Nephron (organoid): Measurements from ENCODE around the gene POR.
A peak's percentile ranks its signal among the peaks of the same experiment; 100 is the strongest.

Experiments used
- H3K27ac Mint-ChIP-seq, 3 experiments: 2 replicates each; pipeline ENCODE4 v1.8.0; 2020; ENCODE audit warnings: mixed read lengths in 3 of 3, mild to moderate bottlenecking in 2 of 3, moderate library complexity in 1 of 3
- H3K27me3 Mint-ChIP-seq: 2 replicates; pipeline ENCODE4 v1.8.0; 2021; ENCODE audit warnings: low read depth, mild to moderate bottlenecking, moderate library complexity, mixed read lengths
- H3K36me3 Mint-ChIP-seq: 2 replicates; pipeline ENCODE4 v1.8.0; 2020; ENCODE audit warnings: low read depth, mixed read lengths
- H3K4me1 Mint-ChIP-seq: 2 replicates; pipeline ENCODE4 v1.8.0; 2020; ENCODE audit warnings: mixed read lengths
- H3K4me3 Mint-ChIP-seq, 3 experiments: 2 replicates each; pipeline ENCODE4 v1.8.0; 2020; ENCODE audit warnings: mild to moderate bottlenecking in 3 of 3, mixed read lengths in 3 of 3, moderate library complexity in 2 of 3
- H3K9me3 Mint-ChIP-seq: 2 replicates; pipeline ENCODE4 v1.8.0; 2020; ENCODE audit warnings: mixed read lengths
- TF ChIP-seq, protein P1 (sequence below), 3 experiments: fragments of 200-600 bp; sonication (generic); IDR thresholded peaks; one replicate each; pipeline ENCODE4 v1.5.0; 2021; ENCODE audit warnings: antibody characterized with exemption in 3 of 3; ENCODE audit not compliant: unreplicated experiment in 3 of 3

The POR gene

GRCh38 chr7:75943864-75944263, 28.9 kb downstream of the POR start:
- peaks cover 20% of the 10 kb centered on the region for H3K36me3 Mint-ChIP-seq
- H3K9me3 Mint-ChIP-seq: peaks cover 3% of the 10 kb centered on the region
- H3K4me3 Mint-ChIP-seq: no peak overlapping the region
- no peaks in the 10 kb centered on the region for H3K27me3 Mint-ChIP-seq
- TF ChIP-seq, protein P1, sequence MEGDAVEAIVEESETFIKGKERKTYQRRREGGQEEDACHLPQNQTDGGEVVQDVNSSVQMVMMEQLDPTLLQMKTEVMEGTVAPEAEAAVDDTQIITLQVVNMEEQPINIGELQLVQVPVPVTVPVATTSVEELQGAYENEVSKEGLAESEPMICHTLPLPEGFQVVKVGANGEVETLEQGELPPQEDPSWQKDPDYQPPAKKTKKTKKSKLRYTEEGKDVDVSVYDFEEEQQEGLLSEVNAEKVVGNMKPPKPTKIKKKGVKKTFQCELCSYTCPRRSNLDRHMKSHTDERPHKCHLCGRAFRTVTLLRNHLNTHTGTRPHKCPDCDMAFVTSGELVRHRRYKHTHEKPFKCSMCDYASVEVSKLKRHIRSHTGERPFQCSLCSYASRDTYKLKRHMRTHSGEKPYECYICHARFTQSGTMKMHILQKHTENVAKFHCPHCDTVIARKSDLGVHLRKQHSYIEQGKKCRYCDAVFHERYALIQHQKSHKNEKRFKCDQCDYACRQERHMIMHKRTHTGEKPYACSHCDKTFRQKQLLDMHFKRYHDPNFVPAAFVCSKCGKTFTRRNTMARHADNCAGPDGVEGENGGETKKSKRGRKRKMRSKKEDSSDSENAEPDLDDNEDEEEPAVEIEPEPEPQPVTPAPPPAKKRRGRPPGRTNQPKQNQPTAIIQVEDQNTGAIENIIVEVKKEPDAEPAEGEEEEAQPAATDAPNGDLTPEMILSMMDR (IDR thresholded peaks at IDR 0.05; ENCODE audit: unreplicated experiment in 3 of 3): no peak
- H3K27ac Mint-ChIP-seq: no peak overlapping the region
- H3K4me1 Mint-ChIP-seq: peaks cover 17% of the 10 kb centered on the region

- TF ChIP-seq, protein P1 (IDR thresholded peaks at IDR 0.05; ENCODE audit: unreplicated experiment in 3 of 3): no peak
- peaks cover 3% of the 10 kb centered on the region for H3K9me3 Mint-ChIP-seq
- H3K4me3 Mint-ChIP-seq: no peak overlapping the region
- peaks cover 20% of the 10 kb centered on the region for H3K36me3 Mint-ChIP-seq
- H3K27me3 Mint-ChIP-seq: no peaks in the 10 kb centered on the region
- no peak overlapping the region for H3K27ac Mint-ChIP-seq
- H3K4me1 Mint-ChIP-seq: peaks cover 16% of the 10 kb centered on the region
Measured at GRCh38 chr7:75944507-75944906, 29.6 kb downstream of the POR start.

DNA sequence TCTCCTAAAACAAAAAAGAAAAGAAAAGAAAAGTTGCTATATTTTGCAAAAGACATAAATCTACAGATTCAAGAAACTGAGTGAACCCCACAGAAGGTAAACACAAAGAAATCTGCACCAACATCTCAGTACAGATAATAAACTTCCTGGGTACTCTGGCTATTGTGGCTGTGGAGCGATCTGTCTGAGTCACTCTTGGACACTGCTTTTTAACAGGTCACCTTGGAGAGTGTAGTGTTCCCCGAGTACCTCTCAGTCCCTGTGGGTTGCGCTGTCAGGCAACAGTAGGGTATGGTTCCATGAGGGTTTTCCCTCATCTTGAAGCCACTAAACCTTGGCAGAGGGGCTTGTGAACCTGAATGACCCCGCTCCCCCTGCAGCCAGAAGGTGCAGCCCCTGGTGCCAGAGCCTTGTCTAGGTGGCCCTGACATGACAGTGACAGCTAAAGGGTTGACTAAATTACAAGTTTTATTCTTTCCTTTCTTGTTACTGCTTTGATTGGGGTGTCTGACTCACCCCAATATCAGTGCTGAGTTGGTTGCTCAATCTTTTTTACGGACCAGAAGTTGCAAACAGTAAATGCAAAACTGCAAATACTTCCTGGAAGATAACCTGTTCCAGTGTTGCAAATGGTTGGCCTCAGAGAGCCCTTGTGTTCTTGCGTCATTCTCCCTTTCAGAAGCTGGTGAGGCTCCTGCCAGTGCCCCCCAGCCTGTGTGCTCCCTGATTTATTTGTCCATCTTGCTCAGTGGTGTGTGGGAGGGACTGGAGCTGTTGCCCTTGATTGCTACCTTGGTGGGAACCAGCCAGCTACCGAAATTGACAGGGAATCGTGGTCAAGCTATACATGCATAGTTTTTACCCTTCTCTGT, 30.6 kb downstream of the POR start:
- TF ChIP-seq, protein P1 (IDR thresholded peaks at IDR 0.05; ENCODE audit: unreplicated experiment in 3 of 3): no peak
- H3K27ac Mint-ChIP-seq: no peak overlapping the region
- H3K9me3 Mint-ChIP-seq: peaks cover 3% of the 10 kb centered on the region
- H3K4me1 Mint-ChIP-seq: peaks cover 21% of the 10 kb centered on the region
- H3K4me3 Mint-ChIP-seq: no peak overlapping the region
- peaks cover 20% of the 10 kb centered on the region for H3K36me3 Mint-ChIP-seq
- H3K27me3 Mint-ChIP-seq: no peaks in the 10 kb centered on the region

GRCh38 chr7:75946207-75946855, 31.4 kb downstream of the POR start:
- TF ChIP-seq, protein P1 (IDR thresholded peaks at IDR 0.05; ENCODE audit: unreplicated experiment in 3 of 3): no peak
- H3K9me3 Mint-ChIP-seq: peaks cover 3% of the 10 kb centered on the region
- H3K27me3 Mint-ChIP-seq: no peaks in the 10 kb centered on the region
- H3K4me1 Mint-ChIP-seq: peaks cover 21% of the 10 kb centered on the region
- H3K27ac Mint-ChIP-seq: no peak overlapping the region
- peaks cover 14% of the 10 kb centered on the region for H3K36me3 Mint-ChIP-seq
- no peak overlapping the region for H3K4me3 Mint-ChIP-seq

DNA sequence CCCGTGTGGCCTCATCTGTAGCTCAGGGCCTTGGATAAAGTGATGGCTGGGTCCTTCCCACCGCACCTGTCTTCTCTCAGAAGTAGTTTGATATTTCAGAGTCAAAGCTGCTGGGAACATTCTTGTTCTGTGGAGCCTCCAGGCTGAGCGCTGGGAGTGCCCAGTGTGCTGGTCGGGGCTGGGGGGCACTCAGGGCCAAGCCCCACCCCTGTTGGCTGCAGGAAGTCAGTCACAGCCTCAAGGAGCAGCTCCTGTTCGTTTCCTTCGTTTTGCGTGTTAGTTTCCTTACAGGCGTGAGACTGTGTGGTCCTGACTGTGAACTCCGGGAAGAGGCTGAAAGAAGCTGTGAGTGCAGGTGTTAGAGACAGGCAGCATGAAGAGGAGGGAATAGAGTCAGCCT, 33.2 kb downstream of the POR start:
- TF ChIP-seq, protein P1 (IDR thresholded peaks at IDR 0.05; ENCODE audit: unreplicated experiment in 3 of 3): no peak
- peaks cover 3% of the 10 kb centered on the region for H3K9me3 Mint-ChIP-seq
- H3K4me1 Mint-ChIP-seq: peaks cover 21% of the 10 kb centered on the region
- peak overlapping the region in 1 of 3 experiments; percentile 33 for H3K27ac Mint-ChIP-seq
- no peaks in the 10 kb centered on the region for H3K27me3 Mint-ChIP-seq
- H3K36me3 Mint-ChIP-seq: peaks cover 14% of the 10 kb centered on the region
- no peak overlapping the region for H3K4me3 Mint-ChIP-seq
